Mucosa of gallbladder (tissue), 1 donor: ENCODE results near the gene SNRNP35. TPM values are rescaled to one million over a fixed set of nuclear protein-coding genes. Genes with fewer than 3 reads are reported as not detected.

Experiments used
- total RNA-seq: library from RNA; stranded (reverse); gene quantifications from one replicate; pipeline ENCODE4 v1.2.1, GENCODE V29; 2021
- donor health status: DM: no; HTN: no; CAD: no.

The SNRNP35 gene
- total RNA-seq, 1 donor from 2014 or later: 22.0 TPM

Other genes with a start within 250 kb of the SNRNP35 start
- 14.5 TPM for gene MPHOSPH9, start 225.0 kb upstream of the SNRNP35 start, total RNA-seq
- gene MTRFR, start 224.7 kb upstream of the SNRNP35 start, total RNA-seq: 14.0 TPM
- 92.0 TPM for gene CDK2AP1, start 186.3 kb upstream of the SNRNP35 start, total RNA-seq
- 29.7 TPM for gene SBNO1, start 93.3 kb upstream of the SNRNP35 start, total RNA-seq
- gene KMT5A, start 74.0 kb upstream of the SNRNP35 start, total RNA-seq: 39.7 TPM
- gene RILPL2, start 21.5 kb upstream of the SNRNP35 start, total RNA-seq: 6.2 TPM
- 13.4 TPM for gene RILPL1, start 75.6 kb downstream of the SNRNP35 start, total RNA-seq
- 258 TPM for gene TMED2, start 126.4 kb downstream of the SNRNP35 start, total RNA-seq
- gene DDX55, start 144.0 kb downstream of the SNRNP35 start, total RNA-seq: 12.7 TPM
- 41.9 TPM for gene EIF2B1, start 175.5 kb downstream of the SNRNP35 start, total RNA-seq
- 18.2 TPM for gene GTF2H3, start 175.7 kb downstream of the SNRNP35 start, total RNA-seq
- gene TCTN2, start 213.0 kb downstream of the SNRNP35 start, total RNA-seq: 15.2 TPM